Dermis microvascular lymphatic vessel endothelial cell (primary cell): ENCODE measurements around the gene TTC32. TPM values are rescaled to one million over a fixed set of nuclear protein-coding genes. Genes with fewer than 3 reads are reported as not detected.
A peak's percentile ranks its signal among the peaks of the same experiment; 100 is the strongest.
"Not testable (repeated sequence)": the region's sequence is repeated elsewhere in the genome, so short reads cannot be mapped to it uniquely, and the experiment has no call there.

ENCODE experiments used
- DNase-seq, 2 donors: peaks; one replicate each; pipeline versions ENCODE4 v3.0.0 to v3.0.0-alpha.2; 2010; ENCODE audit warnings: low read depth in 2 of 2
- total RNA-seq: library from RNA; depleted of rRNA; stranded (reverse); fragments of >200 nt; gene quantifications from 2 replicates; pipeline ENCODE4 v1.2.1, GENCODE V29; 2014

TTC32 gene
- 6.3 and 8.7 TPM in 2 replicates for total RNA-seq

- DNase-seq: peak; percentile 94 to 97
Observed at GRCh38 chr2:19901442-19902215, at the start of gene TTC32. TTC32 (minus strand) TSS chr2:19901983; CDS start chr2:19901854, 129 bp downstream.

GRCh38 chr2:19949071-19949470 is 47.3 kb upstream of the TTC32 start:
- peak in 1 of 2 donors; percentile 48 for DNase-seq

DNA sequence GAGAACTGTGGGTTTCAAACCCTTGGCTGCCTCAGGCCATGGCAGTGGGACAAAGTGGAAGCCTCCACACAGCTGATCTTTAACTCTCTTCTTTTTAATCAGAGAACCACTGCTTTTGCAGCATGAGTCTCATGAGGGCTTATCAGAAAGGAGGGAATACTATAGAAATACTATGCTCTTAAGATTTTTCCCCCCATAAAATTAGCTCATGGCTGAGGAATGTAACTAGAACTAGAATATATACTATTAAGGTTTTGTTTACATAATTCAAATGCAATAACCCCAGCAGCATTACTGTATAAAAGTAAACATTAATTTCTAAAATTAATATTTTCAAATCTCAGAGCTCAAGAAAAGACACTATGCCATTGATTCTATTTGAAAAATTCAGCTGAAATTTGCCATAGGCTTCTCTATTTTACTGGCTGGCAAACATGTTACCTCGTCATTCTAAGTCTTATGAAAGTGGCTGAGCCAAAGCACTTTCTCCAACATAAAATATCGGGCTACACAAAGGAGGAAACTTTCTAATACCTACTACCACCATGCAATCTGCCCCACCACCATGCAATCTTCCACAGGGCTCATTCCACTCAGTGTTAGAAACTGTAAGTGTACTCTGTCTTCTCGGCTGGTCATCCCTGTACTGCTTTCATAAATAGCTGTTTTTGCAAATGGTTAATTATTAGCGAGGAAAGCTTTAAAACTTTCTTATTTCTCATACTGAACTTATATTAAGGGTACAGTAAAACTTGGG is 45.6 kb upstream of the TTC32 start:
- DNase-seq: no peak

- no peak for DNase-seq
Observed at GRCh38 chr2:19944205-19944845, 42.5 kb upstream of the TTC32 start.

- no peak for DNase-seq
Observed at GRCh38 chr2:19943189-19943588, 41.4 kb upstream of the TTC32 start.

DNA sequence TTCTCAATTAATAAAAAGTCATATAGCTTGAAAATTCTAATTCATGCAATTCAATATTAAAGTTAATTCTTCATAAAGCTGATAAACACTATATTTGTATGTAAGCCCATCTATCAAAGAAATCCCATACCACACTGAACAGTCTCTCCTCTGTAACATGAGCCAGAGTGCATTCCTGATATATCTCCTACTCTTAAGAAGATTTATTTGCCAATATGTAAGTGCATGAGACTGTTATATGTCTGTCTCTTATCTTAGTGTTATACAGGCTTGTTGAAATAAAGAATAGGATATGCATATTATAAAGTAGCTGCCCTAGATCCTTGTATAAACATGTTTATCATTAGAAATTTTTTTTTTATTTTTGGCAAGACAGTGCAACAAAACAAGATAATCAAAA is 40.4 kb upstream of the TTC32 start:
- no peak for DNase-seq

GRCh38 chr2:19937004-19937403 is 35.2 kb upstream of the TTC32 start:
- DNase-seq: no peak

GRCh38 chr2:19936203-19936602 is 34.4 kb upstream of the TTC32 start:
- no peak for DNase-seq

DNA sequence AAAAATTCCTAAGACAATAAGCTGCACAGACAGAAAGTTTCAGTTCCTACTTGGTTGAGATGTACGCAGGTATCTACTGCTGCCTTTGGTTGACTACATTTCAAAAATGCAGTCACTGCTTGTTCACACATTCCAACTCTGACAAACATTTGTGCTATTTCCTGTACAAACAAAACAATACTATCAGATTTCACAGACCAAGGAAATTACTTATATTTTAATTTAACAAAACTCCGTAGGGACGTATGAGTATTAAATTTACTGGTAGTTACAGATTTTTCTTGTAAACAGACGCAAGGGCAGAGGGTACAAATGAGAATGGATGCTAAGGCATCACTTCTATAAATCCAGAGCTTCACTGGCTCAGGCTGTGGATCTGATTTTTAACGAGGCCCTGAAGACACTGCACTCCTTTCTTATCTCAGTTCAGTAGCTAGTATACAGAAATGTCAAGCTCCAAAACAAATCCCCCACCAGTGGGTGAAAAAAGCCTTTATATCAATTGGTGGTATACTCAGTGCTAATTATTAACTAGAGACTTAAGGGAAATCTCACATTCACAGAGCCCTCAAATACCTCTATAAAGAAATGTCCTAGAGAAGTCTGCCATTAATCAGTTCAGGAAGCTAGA is 31.7 kb upstream of the TTC32 start:
- DNase-seq: peak; percentile 84 to 88

GRCh38 chr2:19932928-19933327 is 31.1 kb upstream of the TTC32 start:
- peak; percentile 20 to 66 for DNase-seq

- DNase-seq: no peak
Observed at GRCh38 chr2:19929226-19929625, 27.4 kb upstream of the TTC32 start.

DNA sequence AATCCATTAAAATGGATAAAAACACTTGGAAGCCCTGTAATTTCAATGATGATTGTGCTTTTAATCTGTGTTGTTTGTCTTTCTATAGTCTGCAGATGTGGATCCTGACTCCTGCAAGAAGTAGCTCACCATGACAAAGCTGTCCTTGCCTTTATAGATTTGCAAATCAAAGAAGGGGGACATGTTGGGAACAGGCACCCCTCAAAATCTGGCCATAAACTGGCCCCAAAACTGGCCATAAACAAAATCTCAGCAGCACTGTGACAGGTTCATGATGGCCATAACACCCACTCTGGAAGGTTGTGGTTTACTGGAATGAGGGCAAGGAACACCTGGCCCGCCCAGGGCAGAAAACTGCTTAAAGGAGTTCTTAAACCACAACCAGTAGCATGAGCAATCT is 26.0 kb upstream of the TTC32 start:
- DNase-seq: not testable (repeated sequence)

GRCh38 chr2:19924526-19924925 is 22.7 kb upstream of the TTC32 start:
- peak; percentile 48 to 69 for DNase-seq

DNA sequence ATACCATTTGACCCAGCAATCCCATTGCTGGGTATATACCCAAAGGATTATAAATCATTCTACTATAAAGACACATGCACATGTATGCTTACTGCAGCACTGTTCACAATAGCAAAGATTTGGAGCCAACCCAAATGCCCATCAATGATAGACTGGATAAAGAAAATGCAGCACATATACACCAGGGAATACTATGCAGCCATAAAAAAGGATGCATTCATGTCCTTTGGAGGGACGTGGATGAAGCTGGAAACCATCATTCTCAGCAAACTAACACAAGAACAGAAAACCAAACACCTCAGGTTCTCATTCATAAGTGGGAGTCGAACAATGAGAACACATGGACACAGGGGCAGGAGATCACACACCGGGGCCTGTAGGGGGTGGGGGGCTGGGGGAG is 20.4 kb upstream of the TTC32 start:
- DNase-seq: not testable (repeated sequence)

GRCh38 chr2:19916385-19916950 is 14.7 kb upstream of the TTC32 start:
- DNase-seq: no peak

GRCh38 chr2:19914266-19914975 is 12.6 kb upstream of the TTC32 start:
- no peak for DNase-seq

GRCh38 chr2:19911808-19912509 is 10.2 kb upstream of the TTC32 start:
- no peak for DNase-seq

GRCh38 chr2:19902216-19902740 is 495 bp upstream of the TTC32 start:
- peak; percentile 7 to 25 for DNase-seq

GRCh38 chr2:19900931-19901441 is 797 bp downstream of the TTC32 start:
- DNase-seq: peak; percentile 17 to 42
